OCI-LY3 (cell line): ENCODE results near the gene CPED1.

Experiments used
- H2AFZ ChIP-seq: fragments of 200-600, 300-600 bp; shearing (Covaris generic); 2 replicates; pipeline ENCODE4 v1.6.0; 2014; ENCODE audit warnings: antibody characterized with exemption, low read depth, low read length
- H3K27ac ChIP-seq: fragments of 200-600, 300-600 bp; sonication (generic); 2 replicates; pipeline ENCODE4 v1.5.1; 2014; ENCODE audit warnings: mild to moderate bottlenecking, low read length, moderate library complexity, mixed read lengths
- H3K27me3 ChIP-seq: fragments of 200-600, 300-600 bp; sonication (generic); 2 replicates; pipeline ENCODE4 v1.6.1; 2014; ENCODE audit warnings: low read depth, low read length, mixed read lengths
- H3K36me3 ChIP-seq: fragments of 200-600, 300-600 bp; sonication (generic); replicated peaks from 2 replicates; pipeline ENCODE3; 2014; ENCODE audit warnings: low read depth, low read length, mixed read lengths
- H3K4me1 ChIP-seq: fragments of 300-600, 200-600 bp; sonication (generic); 2 replicates; pipeline ENCODE4 v1.6.1; 2014; ENCODE audit warnings: low read length, mixed read lengths
- H3K4me2 ChIP-seq: fragments of 200-600, 300-600 bp; sonication (generic); 2 replicates; pipeline ENCODE4 v1.6.1; 2014; ENCODE audit warnings: low read length, mixed read lengths
- H3K4me3 ChIP-seq: fragments of 300-600, 200-600 bp; sonication (generic); 2 replicates; pipeline ENCODE4 v1.5.1; 2014; ENCODE audit warnings: antibody characterized with exemption, mild to moderate bottlenecking, low read length, moderate library complexity
- H3K79me2 ChIP-seq: fragments of 300-600, 200-600 bp; shearing (Covaris generic); 2 replicates; pipeline ENCODE4 v1.6.1; 2014; ENCODE audit warnings: mild to moderate bottlenecking, low read length, mixed read lengths
- H3K9ac ChIP-seq: fragments of 300-600, 200-600 bp; shearing (Covaris generic); 2 replicates; pipeline ENCODE4 v1.6.0; 2014; ENCODE audit warnings: mild to moderate bottlenecking, low read length, moderate library complexity
- H3K9me3 ChIP-seq: fragments of 200-600, 300-600 bp; shearing (Covaris generic); 2 replicates; pipeline ENCODE4 v1.6.1; 2014; ENCODE audit warnings: low read length, mixed read lengths; ENCODE audit not compliant: insufficient read depth
- H4K20me1 ChIP-seq: fragments of 200-600, 300-600 bp; sonication (generic); 2 replicates; pipeline ENCODE4 v1.6.1; 2016; ENCODE audit warnings: low read length, mixed read lengths; ENCODE audit not compliant: insufficient read depth
- EZH2phosphoT487 ChIP-seq: fragments of 200-600 bp; shearing (Covaris generic); IDR thresholded peaks from 2 replicates; pipeline ENCODE4 v1.6.1; 2018; ENCODE audit warnings: antibody characterized with exemption, mixed run types, low read depth
- TF ChIP-seq, protein P1 (sequence below): fragments of 200-600, 300-600 bp; sonication (generic); IDR thresholded peaks from 2 replicates; pipeline ENCODE4 v1.5.1; 2014; ENCODE audit warnings: antibody characterized with exemption, low read length, low read depth

The CPED1 gene

DNA sequence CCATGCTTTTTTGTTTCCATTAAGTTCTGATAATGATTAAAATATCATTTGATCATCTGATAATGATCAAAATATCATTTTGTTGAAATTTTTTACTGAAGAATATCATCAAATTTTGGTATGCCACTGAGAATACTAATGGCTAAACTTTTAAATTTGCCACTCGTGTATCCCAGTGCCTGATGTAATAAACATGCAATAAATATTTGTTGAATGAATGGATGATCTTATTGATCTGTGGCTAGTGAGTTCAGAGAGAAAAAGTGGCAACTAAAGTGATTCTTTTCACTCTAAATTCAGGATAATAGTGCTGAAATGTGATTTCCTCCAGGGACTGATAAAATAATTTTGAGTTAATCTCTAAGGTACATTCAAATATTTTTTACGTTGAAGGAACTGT is 181.0 kb downstream of the CPED1 start:
- H3K27ac ChIP-seq = no peak overlapping the region
- H3K4me3 ChIP-seq = no peak overlapping the region
- H3K79me2 ChIP-seq = no peaks in the 10 kb centered on the region
- no peak overlapping the region for H2AFZ ChIP-seq
- H3K4me1 ChIP-seq = no peaks in the 10 kb centered on the region
- no peaks in the 10 kb centered on the region for H4K20me1 ChIP-seq
- H3K27me3 ChIP-seq = no peaks in the 10 kb centered on the region
- no peaks in the 10 kb centered on the region for H3K9me3 ChIP-seq
- no peaks in the 10 kb centered on the region for H3K36me3 ChIP-seq
- no peak overlapping the region for H3K9ac ChIP-seq
- TF ChIP-seq EZH2phosphoT487 = no peak
- TF ChIP-seq, protein P1, sequence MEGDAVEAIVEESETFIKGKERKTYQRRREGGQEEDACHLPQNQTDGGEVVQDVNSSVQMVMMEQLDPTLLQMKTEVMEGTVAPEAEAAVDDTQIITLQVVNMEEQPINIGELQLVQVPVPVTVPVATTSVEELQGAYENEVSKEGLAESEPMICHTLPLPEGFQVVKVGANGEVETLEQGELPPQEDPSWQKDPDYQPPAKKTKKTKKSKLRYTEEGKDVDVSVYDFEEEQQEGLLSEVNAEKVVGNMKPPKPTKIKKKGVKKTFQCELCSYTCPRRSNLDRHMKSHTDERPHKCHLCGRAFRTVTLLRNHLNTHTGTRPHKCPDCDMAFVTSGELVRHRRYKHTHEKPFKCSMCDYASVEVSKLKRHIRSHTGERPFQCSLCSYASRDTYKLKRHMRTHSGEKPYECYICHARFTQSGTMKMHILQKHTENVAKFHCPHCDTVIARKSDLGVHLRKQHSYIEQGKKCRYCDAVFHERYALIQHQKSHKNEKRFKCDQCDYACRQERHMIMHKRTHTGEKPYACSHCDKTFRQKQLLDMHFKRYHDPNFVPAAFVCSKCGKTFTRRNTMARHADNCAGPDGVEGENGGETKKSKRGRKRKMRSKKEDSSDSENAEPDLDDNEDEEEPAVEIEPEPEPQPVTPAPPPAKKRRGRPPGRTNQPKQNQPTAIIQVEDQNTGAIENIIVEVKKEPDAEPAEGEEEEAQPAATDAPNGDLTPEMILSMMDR = no peak
- H3K4me2 ChIP-seq = no peak overlapping the region

DNA sequence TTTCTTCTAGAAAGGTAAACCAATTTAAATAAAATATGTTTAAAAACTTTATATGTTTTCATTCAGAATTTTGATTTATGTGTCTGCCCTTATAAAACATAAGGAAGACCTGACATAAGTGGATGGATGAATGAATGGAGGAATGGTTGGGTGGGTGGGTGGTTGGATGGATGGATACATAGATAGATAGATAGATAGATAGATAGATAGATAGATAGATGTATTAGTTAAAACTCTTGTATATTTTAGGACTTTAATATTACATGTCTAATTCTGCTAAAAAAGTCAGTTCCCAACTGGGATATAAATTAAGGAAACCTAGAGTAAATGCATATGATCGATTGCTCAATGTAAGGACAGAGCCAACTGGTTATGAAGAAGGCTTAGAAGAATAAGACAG is 184.0 kb downstream of the CPED1 start:
- Histone ChIP-seq H3K36me3 (no peaks in the 10 kb centered on the region), H3K27me3 (no peaks in the 10 kb centered on the region), H3K79me2 (no peaks in the 10 kb centered on the region), H3K9ac (no peak overlapping the region), H3K4me1 (no peaks in the 10 kb centered on the region), H3K4me3 (no peak overlapping the region), H3K27ac (no peak overlapping the region), H4K20me1 (no peaks in the 10 kb centered on the region), H3K4me2 (no peak overlapping the region), H2AFZ (no peak overlapping the region), H3K9me3 (no peaks in the 10 kb centered on the region)
- TF ChIP-seq, protein P1 = no peak
- TF ChIP-seq EZH2phosphoT487 = no peak

DNA sequence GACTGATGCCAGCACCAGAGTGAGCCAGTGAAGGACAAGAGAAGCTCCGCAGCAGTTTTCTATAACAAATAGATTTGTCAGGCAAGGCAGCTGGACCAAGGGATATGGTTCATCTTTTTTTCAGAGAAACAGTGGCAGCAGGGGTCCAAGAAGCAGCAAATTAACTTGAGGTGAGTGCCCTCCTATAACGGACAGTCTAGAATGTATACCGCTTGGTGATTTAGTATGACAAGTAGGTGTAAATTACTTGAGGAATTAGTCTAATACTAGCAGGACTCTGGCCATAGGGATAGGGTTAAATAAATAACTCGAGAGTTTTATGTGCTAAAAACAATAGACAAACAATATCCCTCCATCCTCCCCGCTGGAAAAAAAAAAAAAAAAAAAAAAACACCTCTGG is 187.3 kb downstream of the CPED1 start:
- TF ChIP-seq, protein P1 = no peak
- no peak for TF ChIP-seq EZH2phosphoT487
- H3K4me3 ChIP-seq = no peak overlapping the region
- no peaks in the 10 kb centered on the region for H3K36me3 ChIP-seq
- H3K79me2 ChIP-seq = no peaks in the 10 kb centered on the region
- H2AFZ ChIP-seq = no peak overlapping the region
- H3K27ac ChIP-seq = no peak overlapping the region
- H3K4me2 ChIP-seq = no peak overlapping the region
- no peaks in the 10 kb centered on the region for H3K27me3 ChIP-seq
- peaks cover 18% of the 10 kb centered on the region for H3K4me1 ChIP-seq
- H3K9ac ChIP-seq = no peak overlapping the region
- no peaks in the 10 kb centered on the region for H4K20me1 ChIP-seq
- no peaks in the 10 kb centered on the region for H3K9me3 ChIP-seq

DNA sequence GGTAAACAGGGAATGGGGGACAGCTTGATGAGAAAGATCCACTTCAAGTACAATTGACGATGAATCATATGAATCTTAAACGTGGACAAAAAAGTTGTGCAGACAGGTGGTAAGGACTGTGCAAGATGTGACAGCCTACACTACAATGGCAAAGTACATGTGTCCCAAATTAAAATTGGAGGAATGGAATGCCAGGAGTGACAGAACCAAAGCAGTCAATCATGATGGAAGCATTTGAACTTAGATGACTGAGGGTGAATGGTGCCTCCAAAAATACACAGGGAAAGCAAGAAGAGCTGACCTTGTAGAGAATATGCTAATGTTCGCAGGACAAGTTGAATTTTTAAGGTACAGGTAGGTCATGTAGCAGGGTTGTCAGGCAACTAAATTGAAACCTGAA is 189.9 kb downstream of the CPED1 start:
- TF ChIP-seq, protein P1 = no peak
- no peak for TF ChIP-seq EZH2phosphoT487
- H3K4me1 ChIP-seq = peaks cover 23% of the 10 kb centered on the region
- H3K9me3 ChIP-seq = no peaks in the 10 kb centered on the region
- peak overlapping the region; percentile 4; the same call in 1 of the 2 replicates for H3K4me2 ChIP-seq
- no peaks in the 10 kb centered on the region for H3K36me3 ChIP-seq
- no peaks in the 10 kb centered on the region for H3K79me2 ChIP-seq
- no peaks in the 10 kb centered on the region for H3K27me3 ChIP-seq
- H3K27ac ChIP-seq = no peak overlapping the region
- no peak overlapping the region for H3K4me3 ChIP-seq
- H4K20me1 ChIP-seq = no peaks in the 10 kb centered on the region
- H2AFZ ChIP-seq = no peak overlapping the region
- no peak overlapping the region for H3K9ac ChIP-seq
